HCT116 (cell line): ENCODE measurements around the gene SYT3. TPM values are rescaled to one million over a fixed set of nuclear protein-coding genes. Genes with fewer than 3 reads are reported as not detected.

Experiments
- ATAC-seq: fragments of 200-7000 bp; cut with Tn5 transposase; 2 replicates; pipeline ENCODE4 v1.9.1; 2020; ENCODE audit warnings: mild to moderate bottlenecking, moderate library complexity
- BruUV-seq: library from RNA; stranded (reverse); fragments of 400-500 nt; replicated peaks from 2 replicates; lab custom pipeline; 2021; lab: Mats Ljungman, UMichigan
- CTCF ChIA-PET: fragments of 300-600 bp; sonication (Branson Sonifier 250); formaldehyde crosslinking; loops from one replicate; lab custom pipeline; 2021; ENCODE audit warnings: antibody characterized with exemption; lab: Charles Lee
- POLR2A ChIA-PET: fragments of 300-600, 350-600 bp; sonication (Branson Sonifier 250); formaldehyde crosslinking; loops from one replicate; lab custom pipeline; 2021; ENCODE audit warnings: antibody characterized with exemption; lab: Charles Lee
- RAD21 ChIA-PET, 2 experiments: fragments of 300-600 bp; sonication (Branson Sonifier 250); formaldehyde crosslinking; loops; one replicate each; lab custom pipeline; 2023; ENCODE audit warnings: low total read pairs in 2 of 2; ENCODE audit not compliant: uncharacterized antibody in 2 of 2, unreplicated experiment in 2 of 2, low non-redundant PET in 1 of 2; lab: Charles Lee
- DNase-seq: peaks from one replicate; pipeline ENCODE4 v3.0.0-alpha.2; 2010; ENCODE audit warnings: low read depth, low spot score
- H2AFZ ChIP-seq: fragments of 200-600 bp; shearing (Covaris generic), sonication (generic); 2 replicates; pipeline ENCODE4 v1.6.1; 2017; ENCODE audit warnings: low read depth, mixed run types, mixed read lengths, antibody characterized with exemption, low read length; ENCODE audit not compliant: poor library complexity, severe bottlenecking
- H3K27ac ChIP-seq: 2 replicates; pipeline ENCODE4 v1.5.1; 2012; ENCODE audit warnings: low read depth, low read length
- H3K27me3 ChIP-seq: fragments of 200-600 bp; sonication (generic); 2 replicates; pipeline ENCODE4 v1.6.1; 2016; ENCODE audit warnings: mixed run types, low read length, mixed read lengths; ENCODE audit not compliant: insufficient read depth
- H3K36me3 ChIP-seq, 2 experiments: fragments of 200-500 bp in 1 of 2; fragments of 200-600 bp in 1 of 2; sonication (Bioruptor generic) in 1 of 2; sonication (generic) in 1 of 2; 2 replicates each; pipeline versions ENCODE4 v1.5.1 to v1.6.1; 2014 to 2016; ENCODE audit warnings: low read length in 2 of 2, inconsistent platforms in 1 of 2, mixed read lengths in 1 of 2, mixed run types in 1 of 2; ENCODE audit not compliant: insufficient read depth in 2 of 2, control insufficient read depth in 1 of 2
- H3K4me1 ChIP-seq, 2 experiments: fragments of 200-600 bp in 1 of 2; sonication (generic) in 1 of 2; 2 replicates each; pipeline versions ENCODE4 v1.5.1 to v1.6.1; 2012 to 2017; ENCODE audit warnings: low read length in 2 of 2, inconsistent platforms in 1 of 2, mild to moderate bottlenecking in 1 of 2, mixed read lengths in 1 of 2, mixed run types in 1 of 2, moderate library complexity in 1 of 2; ENCODE audit not compliant: insufficient read depth in 2 of 2, control insufficient read depth in 1 of 2
- H3K4me2 ChIP-seq: fragments of 200-600 bp; sonication (generic); 2 replicates; pipeline ENCODE4 v1.6.1; 2017; ENCODE audit warnings: mixed run types, low read length, mixed read lengths
- H3K4me3 ChIP-seq, 2 experiments: fragments of 200-600 bp in 1 of 2; sonication (generic) in 1 of 2; replicated peaks in 1 of 2; 2 replicates each; pipeline ENCODE4 v1.5.1; 2011 to 2016; ENCODE audit warnings: low read length in 2 of 2, control low read depth in 1 of 2, low read depth in 1 of 2, mild to moderate bottlenecking in 1 of 2, mixed read lengths in 1 of 2, mixed run types in 1 of 2
- H3K79me2 ChIP-seq: fragments of 200-600 bp; sonication (generic); 2 replicates; pipeline ENCODE4 v1.6.1; 2017; ENCODE audit warnings: mild to moderate bottlenecking, mixed run types, low read length, moderate library complexity, mixed read lengths; ENCODE audit not compliant: insufficient read depth
- H3K9ac ChIP-seq: fragments of 200-600 bp; sonication (generic); 2 replicates; pipeline ENCODE4 v1.6.1; 2016; ENCODE audit warnings: low read length, mixed read lengths
- H3K9me2 ChIP-seq: fragments of 200-600 bp; sonication (generic), shearing (Covaris generic); 2 replicates; pipeline ENCODE4 v1.6.1; 2017; ENCODE audit warnings: mixed run types, mild to moderate bottlenecking, moderate library complexity; ENCODE audit not compliant: insufficient read depth
- H3K9me3 ChIP-seq, 2 experiments: fragments of 200-500 bp in 1 of 2; fragments of 200-600 bp in 1 of 2; sonication (Bioruptor generic) in 1 of 2; sonication (generic) in 1 of 2; 2 replicates each; pipeline ENCODE4 v1.6.1; 2014 to 2017; ENCODE audit warnings: low read length in 2 of 2, mixed read lengths in 2 of 2, inconsistent platforms in 1 of 2, low read depth in 1 of 2, mild to moderate bottlenecking in 1 of 2, mixed run types in 1 of 2, moderate library complexity in 1 of 2; ENCODE audit not compliant: control insufficient read depth in 1 of 2, insufficient read depth in 1 of 2
- H4K20me1 ChIP-seq: fragments of 200-600 bp; sonication (generic), shearing (Covaris generic); 2 replicates; pipeline ENCODE4 v1.6.1; 2017; ENCODE audit warnings: mixed run types, mild to moderate bottlenecking, moderate library complexity; ENCODE audit not compliant: insufficient read depth
- ATF3 ChIP-seq: IDR thresholded peaks from 2 replicates; pipeline ENCODE4 v1.6.1; 2012
- CBX3 ChIP-seq: IDR thresholded peaks from 2 replicates; pipeline ENCODE4 v1.6.1; 2012; ENCODE audit warnings: low read depth
- CEBPB ChIP-seq: IDR thresholded peaks from 2 replicates; pipeline ENCODE4 v1.6.1; 2012; ENCODE audit warnings: low read depth
- EGR1 ChIP-seq: IDR thresholded peaks from 2 replicates; pipeline ENCODE4 v1.6.1; 2012; ENCODE audit warnings: low read depth
- EZH2 ChIP-seq: fragments of 200-600 bp; sonication (generic); IDR thresholded peaks from 2 replicates; pipeline ENCODE4 v1.6.1; 2017; ENCODE audit warnings: antibody characterized with exemption, mixed run types
- EZH2phosphoT487 ChIP-seq: fragments of 200-600 bp; IDR thresholded peaks from 2 replicates; pipeline ENCODE4 v1.6.1; 2018; ENCODE audit warnings: antibody characterized with exemption, borderline replicate concordance
- FOSL1 ChIP-seq: IDR thresholded peaks from 2 replicates; pipeline ENCODE4 v1.6.1; 2012; ENCODE audit warnings: low read depth
- JUND ChIP-seq: IDR thresholded peaks from 2 replicates; pipeline ENCODE4 v1.6.1; 2012
- POLR2AphosphoS5 ChIP-seq: IDR thresholded peaks from 2 replicates; pipeline ENCODE4 v1.6.1; 2011; ENCODE audit warnings: mild to moderate bottlenecking, low read depth, low read length, moderate library complexity
- RAD21 ChIP-seq: IDR thresholded peaks from 2 replicates; pipeline ENCODE4 v1.6.1; 2012; ENCODE audit warnings: low read depth, mild to moderate bottlenecking
- SIN3A ChIP-seq: IDR thresholded peaks from 2 replicates; pipeline ENCODE4 v1.6.1; 2012; ENCODE audit warnings: low read depth
- SP1 ChIP-seq: IDR thresholded peaks from 2 replicates; pipeline ENCODE4 v1.6.1; 2012; ENCODE audit warnings: low read depth
- TCF7L2 ChIP-seq: IDR thresholded peaks from 2 replicates; pipeline ENCODE4 v1.7.0; 2011; ENCODE audit warnings: borderline replicate concordance, inconsistent platforms; ENCODE audit not compliant: insufficient read depth, insufficient read length; ENCODE audit errors: extremely low read depth
- YY1 ChIP-seq: IDR thresholded peaks from 2 replicates; pipeline ENCODE4 v1.6.1; 2011; ENCODE audit warnings: low read length, low read depth, moderate library complexity, mild to moderate bottlenecking; ENCODE audit not compliant: insufficient replicate concordance; ENCODE audit errors: extremely low read depth
- ZFX ChIP-seq: fragments of 450-650 bp; IDR thresholded peaks from 2 replicates; pipeline ENCODE4 v1.6.1; 2017
- ZNF274 ChIP-seq: fragments of 200-500 bp; sonication (Bioruptor generic); IDR thresholded peaks from 2 replicates; pipeline ENCODE4 v1.6.1; 2014; ENCODE audit warnings: mild to moderate bottlenecking, low read depth, low read length, inconsistent platforms
- intact Hi-C: fragments of 100-400 bp; cut with micrococcal nuclease; formaldehyde crosslinking; loops from 2 replicates; pipeline ENCODE4 v1.10.0; 2022
- total RNA-seq: library from RNA; stranded (reverse); gene quantifications from one replicate; pipeline ENCODE4 v1.2.1, GENCODE V29; 2021; ENCODE audit not compliant: unreplicated experiment
- TF ChIP-seq, protein P1 (sequence below): IDR thresholded peaks from 2 replicates; pipeline ENCODE4 v1.6.1; 2011; ENCODE audit warnings: mild to moderate bottlenecking, low read length, moderate library complexity; ENCODE audit not compliant: insufficient replicate concordance; ENCODE audit errors: extremely low read depth
- TF ChIP-seq, protein P2 (sequence below): IDR thresholded peaks from 2 replicates; pipeline ENCODE4 v1.6.1; 2012; ENCODE audit warnings: low read depth
- TF ChIP-seq, protein P3 (sequence below): IDR thresholded peaks from 2 replicates; pipeline ENCODE4 v1.6.1; 2012

SYT3 gene
- total RNA-seq, 1 experiment from 2014 or later, result 4.6 TPM

- TF ChIP-seq, protein P1, sequence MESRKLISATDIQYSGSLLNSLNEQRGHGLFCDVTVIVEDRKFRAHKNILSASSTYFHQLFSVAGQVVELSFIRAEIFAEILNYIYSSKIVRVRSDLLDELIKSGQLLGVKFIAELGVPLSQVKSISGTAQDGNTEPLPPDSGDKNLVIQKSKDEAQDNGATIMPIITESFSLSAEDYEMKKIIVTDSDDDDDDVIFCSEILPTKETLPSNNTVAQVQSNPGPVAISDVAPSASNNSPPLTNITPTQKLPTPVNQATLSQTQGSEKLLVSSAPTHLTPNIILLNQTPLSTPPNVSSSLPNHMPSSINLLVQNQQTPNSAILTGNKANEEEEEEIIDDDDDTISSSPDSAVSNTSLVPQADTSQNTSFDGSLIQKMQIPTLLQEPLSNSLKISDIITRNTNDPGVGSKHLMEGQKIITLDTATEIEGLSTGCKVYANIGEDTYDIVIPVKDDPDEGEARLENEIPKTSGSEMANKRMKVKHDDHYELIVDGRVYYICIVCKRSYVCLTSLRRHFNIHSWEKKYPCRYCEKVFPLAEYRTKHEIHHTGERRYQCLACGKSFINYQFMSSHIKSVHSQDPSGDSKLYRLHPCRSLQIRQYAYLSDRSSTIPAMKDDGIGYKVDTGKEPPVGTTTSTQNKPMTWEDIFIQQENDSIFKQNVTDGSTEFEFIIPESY, result no peak
- TF ChIP-seq YY1 (no peak), POLR2AphosphoS5 (no peak), ATF3 (no peak), ZNF274 (no peak), EGR1 (no peak), SP1 (no peak), TCF7L2 (no peak)
These were observed 49.1 kb upstream of the SYT3 start (continued) for GRCh38 chr19:50688766-50689165.

- no peaks in the 10 kb centered on the region for H3K4me1 ChIP-seq
- no TSS peak for BruUV-seq
- H3K4me2 ChIP-seq, result no peak overlapping the region
- no peaks in the 10 kb centered on the region for H3K9me2 ChIP-seq
- intact Hi-C loops, result no loop called here
- ChIA-PET RAD21 (no interaction called here), POLR2A (no interaction called here), CTCF (no interaction called here)
- DNase-seq (no peak), ATAC-seq (peak; percentile 59)
- H3K4me3 ChIP-seq, result no peak overlapping the region
- H3K79me2 ChIP-seq, result no peaks in the 10 kb centered on the region
- H3K36me3 ChIP-seq, result no peaks in the 10 kb centered on the region
- H3K27me3 ChIP-seq, result peaks cover 9% of the 10 kb centered on the region; the same call in 1 of the 2 replicates
- H3K9ac ChIP-seq, result no peak overlapping the region
- no peak overlapping the region for H2AFZ ChIP-seq
- H3K9me3 ChIP-seq, result no peaks in the 10 kb centered on the region
- H3K27ac ChIP-seq, result no peak overlapping the region
- no peaks in the 10 kb centered on the region for H4K20me1 ChIP-seq
- TF ChIP-seq CEBPB (no peak), ATF3 (no peak), YY1 (no peak), SP1 (no peak), FOSL1 (no peak), EZH2 (no peak), CBX3 (no peak), RAD21 (no peak), ZFX (no peak), EGR1 (no peak), EZH2phosphoT487 (no peak), JUND (no peak), POLR2AphosphoS5 (no peak), ZNF274 (no peak), TCF7L2 (no peak), SIN3A (no peak)
- TF ChIP-seq, protein P2, sequence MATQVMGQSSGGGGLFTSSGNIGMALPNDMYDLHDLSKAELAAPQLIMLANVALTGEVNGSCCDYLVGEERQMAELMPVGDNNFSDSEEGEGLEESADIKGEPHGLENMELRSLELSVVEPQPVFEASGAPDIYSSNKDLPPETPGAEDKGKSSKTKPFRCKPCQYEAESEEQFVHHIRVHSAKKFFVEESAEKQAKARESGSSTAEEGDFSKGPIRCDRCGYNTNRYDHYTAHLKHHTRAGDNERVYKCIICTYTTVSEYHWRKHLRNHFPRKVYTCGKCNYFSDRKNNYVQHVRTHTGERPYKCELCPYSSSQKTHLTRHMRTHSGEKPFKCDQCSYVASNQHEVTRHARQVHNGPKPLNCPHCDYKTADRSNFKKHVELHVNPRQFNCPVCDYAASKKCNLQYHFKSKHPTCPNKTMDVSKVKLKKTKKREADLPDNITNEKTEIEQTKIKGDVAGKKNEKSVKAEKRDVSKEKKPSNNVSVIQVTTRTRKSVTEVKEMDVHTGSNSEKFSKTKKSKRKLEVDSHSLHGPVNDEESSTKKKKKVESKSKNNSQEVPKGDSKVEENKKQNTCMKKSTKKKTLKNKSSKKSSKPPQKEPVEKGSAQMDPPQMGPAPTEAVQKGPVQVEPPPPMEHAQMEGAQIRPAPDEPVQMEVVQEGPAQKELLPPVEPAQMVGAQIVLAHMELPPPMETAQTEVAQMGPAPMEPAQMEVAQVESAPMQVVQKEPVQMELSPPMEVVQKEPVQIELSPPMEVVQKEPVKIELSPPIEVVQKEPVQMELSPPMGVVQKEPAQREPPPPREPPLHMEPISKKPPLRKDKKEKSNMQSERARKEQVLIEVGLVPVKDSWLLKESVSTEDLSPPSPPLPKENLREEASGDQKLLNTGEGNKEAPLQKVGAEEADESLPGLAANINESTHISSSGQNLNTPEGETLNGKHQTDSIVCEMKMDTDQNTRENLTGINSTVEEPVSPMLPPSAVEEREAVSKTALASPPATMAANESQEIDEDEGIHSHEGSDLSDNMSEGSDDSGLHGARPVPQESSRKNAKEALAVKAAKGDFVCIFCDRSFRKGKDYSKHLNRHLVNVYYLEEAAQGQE, result no peak
- TF ChIP-seq, protein P3, sequence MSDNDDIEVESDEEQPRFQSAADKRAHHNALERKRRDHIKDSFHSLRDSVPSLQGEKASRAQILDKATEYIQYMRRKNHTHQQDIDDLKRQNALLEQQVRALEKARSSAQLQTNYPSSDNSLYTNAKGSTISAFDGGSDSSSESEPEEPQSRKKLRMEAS, result no peak
These were observed 46.8 kb upstream of the SYT3 start for GRCh38 chr19:50686310-50687032.
